ENCODE measurements around the gene PPP1R14B.

GRCh38 chr11:64268025-64268892 lies 21.5 kb upstream of the PPP1R14B start:
- TF ChIP-seq EZH2phosphoT487 (IDR thresholded peaks at IDR 0.05; ENCODE audit: borderline replicate concordance, low read length) (no peak), CTCF (conservative IDR thresholded peaks at IDR 0.05; ENCODE audit: low read depth, low read length) (no peak)
